NCI-H2171 treated with DMSO at 0.1 percent for 48 hours (cell line): ENCODE measurements around the gene NR2C1.

Experiments used
- DNase-seq: peaks from one replicate; lab custom pipeline; 2025; lab: John Stamatoyannopoulos, UW

NR2C1 gene

GRCh38 chr12:95083938-95084337, 10.5 kb upstream of the NR2C1 start:
- DNase-seq = no peak

DNA sequence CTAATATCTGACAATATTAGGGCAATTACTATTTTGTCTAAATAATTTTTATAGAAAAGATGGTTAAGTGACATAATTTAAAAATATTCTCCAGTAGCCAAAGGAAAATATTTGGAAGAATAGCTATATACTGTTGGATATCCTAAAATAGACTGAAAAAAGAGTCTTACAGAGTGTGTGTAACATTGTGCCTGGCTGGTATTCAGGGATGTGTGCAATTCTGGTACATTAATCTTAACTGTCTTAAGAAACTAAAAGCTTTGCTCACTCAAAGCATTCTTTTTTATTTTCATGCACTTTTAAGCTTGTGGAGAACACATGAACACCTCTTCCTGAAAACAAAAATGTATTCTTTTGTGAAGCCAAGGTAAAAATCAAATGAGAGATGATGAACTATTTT, 10.1 kb upstream of the NR2C1 start:
- no peak for DNase-seq

GRCh38 chr12:95077341-95077740, 3.9 kb upstream of the NR2C1 start:
- no peak for DNase-seq

- DNase-seq = no peak
Observed at GRCh38 chr12:95074766-95075165, 1.3 kb upstream of the NR2C1 start.

- DNase-seq = no peak
Observed at GRCh38 chr12:95073698-95074520, 491 bp upstream of the NR2C1 start.

DNA sequence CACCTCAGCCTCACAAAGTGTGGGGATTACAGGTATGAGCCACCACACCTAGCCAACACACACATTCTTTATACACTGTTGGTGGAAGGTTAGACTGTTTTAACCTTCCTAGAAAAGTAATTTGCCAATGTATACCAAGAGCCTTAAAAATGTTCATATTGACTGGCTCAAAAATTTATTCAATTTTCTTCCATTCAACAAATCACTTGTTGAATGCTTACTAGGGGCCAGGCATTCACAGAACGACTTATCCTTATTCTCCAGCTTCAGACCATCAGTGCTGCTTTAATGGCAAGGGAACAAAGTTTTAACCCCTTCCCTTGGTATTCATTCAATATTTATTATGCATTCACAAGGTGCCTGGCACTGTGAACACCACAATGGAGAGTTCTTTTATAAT, 3.0 kb downstream of the NR2C1 start:
- DNase-seq = no peak

DNA sequence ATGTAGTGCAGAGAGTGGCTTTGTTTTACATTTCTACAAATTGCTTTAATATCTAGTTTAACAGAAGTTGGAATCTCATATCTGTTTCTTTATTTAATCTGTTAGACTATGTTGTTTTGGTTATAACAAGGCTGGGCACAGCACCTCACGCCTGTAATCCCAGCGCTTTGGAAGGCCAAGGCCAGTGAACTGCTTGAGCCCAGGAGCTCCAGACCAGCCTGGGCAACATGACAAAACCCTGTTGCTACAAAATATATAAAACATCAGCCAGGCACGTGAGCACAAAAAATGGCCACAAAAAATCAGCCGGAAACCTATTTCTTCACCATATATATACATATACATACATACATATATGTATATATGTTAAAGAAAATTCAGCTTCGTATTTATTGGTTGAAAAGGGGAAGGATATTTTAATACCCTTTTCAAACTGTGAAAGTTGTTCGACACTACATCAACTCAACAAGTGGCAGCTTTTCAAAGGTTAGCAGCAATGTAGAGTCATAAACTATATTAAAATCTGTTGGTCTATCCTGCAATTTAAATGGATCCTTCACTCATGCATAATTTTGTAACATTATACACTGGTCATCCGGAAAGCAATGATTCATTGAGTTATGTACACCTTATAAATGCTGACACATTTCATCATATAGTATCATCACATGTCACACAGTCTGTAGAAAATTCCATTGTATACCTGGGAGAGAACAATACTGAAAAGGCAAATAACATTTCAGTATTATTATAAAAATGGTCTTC, 7.1 kb downstream of the NR2C1 start:
- DNase-seq = no peak

- DNase-seq = no peak
Observed at GRCh38 chr12:95060951-95061350, 12.5 kb downstream of the NR2C1 start.

DNA sequence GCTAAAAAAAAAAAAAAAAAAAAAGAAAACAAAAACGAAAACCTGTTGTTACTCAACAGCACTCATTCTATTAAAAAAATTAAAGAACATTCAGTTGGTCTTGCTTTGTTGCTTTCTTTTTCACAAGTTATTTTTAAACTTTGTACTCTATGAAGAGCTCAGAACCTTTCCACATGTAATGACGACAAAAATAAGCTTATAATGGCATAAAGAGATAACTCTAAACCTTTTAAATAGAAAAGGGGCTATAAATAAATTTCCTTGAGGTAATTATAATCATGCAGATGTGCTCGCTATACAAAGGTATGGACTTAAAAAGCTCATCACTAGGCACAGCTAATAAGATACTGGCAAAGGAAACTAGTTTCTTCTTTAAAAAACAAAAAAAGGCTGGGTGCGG, 13.4 kb downstream of the NR2C1 start:
- DNase-seq = no peak

GRCh38 chr12:95057424-95057823, 16.0 kb downstream of the NR2C1 start:
- DNase-seq = no peak

DNA sequence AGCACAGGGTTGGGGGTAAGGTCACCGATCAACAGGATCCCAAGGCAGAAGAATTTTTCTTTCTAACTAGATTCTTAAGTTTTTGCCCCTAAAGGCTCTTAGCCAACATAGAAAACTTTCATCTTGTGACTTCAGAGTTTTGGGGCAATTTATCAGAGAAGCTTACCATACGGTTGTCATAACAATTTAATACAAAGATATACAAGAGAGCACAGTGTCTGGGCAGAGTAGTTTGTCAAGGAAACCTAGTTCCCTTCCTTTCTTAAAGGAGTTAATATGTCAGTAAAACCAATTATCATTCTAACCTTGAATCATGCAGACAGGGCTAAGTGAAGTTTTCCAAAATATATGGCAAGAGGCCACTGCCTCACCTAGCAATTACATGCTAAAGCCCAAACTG, 18.4 kb downstream of the NR2C1 start:
- no peak for DNase-seq

DNA sequence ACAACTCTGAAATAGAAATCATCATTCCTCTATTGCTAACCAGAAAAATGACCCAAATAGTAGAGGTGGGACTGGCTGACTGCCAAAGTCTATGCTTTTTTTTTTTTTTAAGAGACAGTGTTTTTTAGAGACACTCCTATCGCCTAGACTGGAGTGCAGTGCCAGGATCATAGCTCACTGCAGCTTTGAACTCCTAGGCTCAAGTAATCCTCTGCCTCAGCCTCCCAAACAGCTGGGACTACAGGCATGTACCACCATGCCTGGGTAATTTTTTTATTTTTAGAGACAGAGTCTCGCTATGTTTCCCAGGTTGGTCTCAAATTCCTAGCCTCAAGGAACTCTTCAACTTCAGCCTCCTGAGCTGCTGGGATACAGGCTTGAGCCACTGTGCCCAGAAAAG, 19.2 kb downstream of the NR2C1 start:
- DNase-seq = peak; percentile 41

- DNase-seq = no peak
Observed at GRCh38 chr12:95051241-95051640, 22.2 kb downstream of the NR2C1 start.

DNA sequence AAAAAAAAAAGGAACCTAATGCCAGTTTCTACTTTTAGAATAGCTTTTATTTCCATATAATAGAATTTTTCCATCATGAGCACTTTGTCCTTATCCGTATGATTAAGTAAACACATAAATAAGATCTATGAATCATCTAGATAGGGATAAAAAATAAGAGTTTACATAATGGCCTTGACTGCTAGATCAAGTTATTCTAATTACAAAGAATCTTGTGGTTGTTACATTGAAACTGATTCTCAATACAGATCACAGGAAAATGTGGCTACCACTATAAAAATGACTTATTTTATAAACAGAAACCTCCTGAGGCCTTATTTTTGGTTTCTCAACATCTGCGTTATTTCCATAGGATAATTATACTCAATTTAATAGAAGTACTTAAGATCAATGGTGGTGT, 35.5 kb downstream of the NR2C1 start:
- DNase-seq = no peak

DNA sequence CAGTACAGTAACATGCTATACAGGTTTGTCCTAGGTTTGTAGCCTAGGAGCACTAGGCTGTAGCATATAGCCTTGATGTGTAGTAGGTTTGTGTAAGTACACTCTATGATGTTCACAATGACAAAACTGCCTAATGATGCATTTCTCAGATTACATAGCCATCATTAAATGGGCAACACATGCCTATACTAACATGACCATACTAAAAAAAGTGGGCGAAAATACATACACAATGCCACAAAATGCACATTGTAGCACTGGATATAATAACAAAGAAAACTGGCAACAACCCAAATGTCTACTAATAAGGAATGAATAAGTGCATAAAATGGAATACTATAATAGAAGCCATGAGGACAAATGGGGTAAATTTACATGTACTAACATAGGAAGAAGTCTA, 38.7 kb downstream of the NR2C1 start:
- DNase-seq = no peak

DNA sequence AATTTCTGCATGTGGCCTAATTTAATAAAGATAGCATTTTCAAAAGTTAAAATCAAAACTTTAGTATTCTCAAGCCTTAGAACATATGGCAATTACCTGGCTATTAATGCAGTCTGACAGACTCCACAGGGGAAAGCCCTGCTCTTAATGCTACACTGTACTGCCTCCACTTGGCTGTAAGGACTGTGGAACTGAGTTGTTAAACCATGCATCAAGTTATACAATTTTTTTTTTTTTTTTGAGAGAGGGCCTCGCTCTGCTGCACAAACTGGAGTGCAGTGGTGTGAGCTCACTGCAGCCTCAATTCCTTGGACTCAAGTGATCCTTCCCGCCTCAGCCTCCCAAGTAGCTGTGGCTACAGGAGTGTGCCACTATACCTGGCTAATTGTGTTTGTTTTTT, 50.9 kb downstream of the NR2C1 start:
- no peak for DNase-seq

DNA sequence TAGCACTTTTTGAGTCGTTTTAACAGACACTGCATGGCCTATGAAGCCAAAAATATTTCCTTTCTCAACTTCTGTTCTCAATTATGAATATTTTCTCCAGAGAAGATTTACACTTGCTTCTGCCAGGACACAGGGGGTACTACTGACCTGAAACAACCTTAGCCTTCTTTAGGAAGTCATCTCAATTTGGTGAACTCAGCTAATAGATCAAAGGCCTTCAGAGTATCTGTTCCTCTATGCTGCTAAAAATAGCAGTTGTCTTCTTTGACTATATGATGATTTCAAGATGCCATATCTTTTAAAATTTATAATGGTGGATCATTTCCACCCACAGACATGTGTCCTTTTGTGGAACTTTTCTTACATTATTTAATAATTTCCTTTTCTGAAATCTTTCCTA, 55.9 kb downstream of the NR2C1 start:
- no peak for DNase-seq

DNA sequence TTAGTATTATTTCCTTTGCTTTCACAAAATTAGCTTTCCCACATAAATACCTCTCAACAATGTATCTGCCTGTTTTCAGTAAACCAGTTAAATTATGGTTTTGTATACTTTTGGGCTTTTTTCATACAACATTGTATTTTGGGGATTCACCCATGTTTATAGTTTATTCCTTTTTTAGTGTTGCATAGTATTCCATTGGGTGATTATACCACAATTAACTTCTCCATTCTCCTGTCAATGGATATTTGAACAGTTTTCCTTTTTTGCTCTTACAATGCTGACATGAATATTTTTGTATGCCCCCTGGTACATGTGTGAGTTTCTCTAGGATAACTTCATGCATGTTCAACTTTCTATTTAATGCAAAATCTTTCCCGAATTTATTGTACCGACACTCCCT, 57.3 kb downstream of the NR2C1 start:
- no peak for DNase-seq

GRCh38 chr12:95014554-95014953, 58.9 kb downstream of the NR2C1 start:
- no peak for DNase-seq

DNA sequence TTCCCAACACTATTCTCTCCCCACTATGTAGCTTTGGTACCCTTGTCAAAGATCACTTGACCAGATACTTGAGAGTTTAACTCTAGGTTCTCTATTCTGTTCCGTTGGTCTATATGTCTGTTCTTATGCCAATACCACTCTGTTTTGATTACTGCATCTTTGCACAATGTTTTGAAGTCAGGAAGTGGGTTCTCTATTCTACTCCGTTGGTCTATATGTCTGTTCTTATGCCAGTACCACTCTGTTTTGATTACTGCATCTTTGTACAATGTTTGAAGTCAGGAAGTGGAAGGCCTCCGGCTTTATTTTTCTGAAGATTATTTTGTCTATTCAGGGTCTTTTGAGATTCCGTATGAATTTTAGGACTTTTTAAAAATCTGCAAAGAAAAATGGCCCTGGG, 67.2 kb downstream of the NR2C1 start:
- no peak for DNase-seq

DNA sequence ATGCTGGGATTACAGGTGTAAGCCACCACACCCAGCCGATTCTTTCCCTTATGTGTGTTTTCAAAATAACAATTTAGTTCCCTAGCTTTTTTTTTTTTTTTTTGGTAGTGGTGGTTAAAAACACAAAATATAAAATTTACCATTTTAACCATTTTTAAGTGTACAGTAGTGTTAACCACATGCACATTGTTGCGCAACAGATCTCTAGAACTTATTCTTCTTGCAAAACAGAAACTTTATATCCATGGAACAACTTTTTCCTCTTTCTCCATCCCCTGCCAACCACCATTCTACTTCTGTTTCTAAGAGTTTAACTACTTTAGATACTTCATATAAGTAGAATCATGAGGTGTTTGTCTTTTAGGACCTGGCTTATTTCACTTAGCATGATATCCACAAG, 68.8 kb downstream of the NR2C1 start:
- DNase-seq = no peak

- DNase-seq = no peak
Observed at GRCh38 chr12:95003921-95004272, 69.5 kb downstream of the NR2C1 start.

GRCh38 chr12:95003213-95003920, 70.1 kb downstream of the NR2C1 start, which contains the start of gene NDUFA12:
Gene NDUFA12 (minus strand): TSS chr12:95003697. CDS start chr12:95003680, 17 bp downstream.
- peak; percentile 95 for DNase-seq
